C4-2B (cell line): Measurements from ENCODE around the gene SOCS6.

Experiments
- CTCF ChIP-seq: fragments of 450-650 bp; conservative IDR thresholded peaks from 2 replicates; pipeline ENCODE4 v1.5.1; 2017; ENCODE audit warnings: mild to moderate bottlenecking
- ZFX ChIP-seq: fragments of 450-650 bp; IDR thresholded peaks from 2 replicates; pipeline ENCODE4 v1.6.1; 2017

- no peak for TF ChIP-seq CTCF
- TF ChIP-seq ZFX: no peak
Measured at GRCh38 chr18:70284976-70285620, 3.7 kb upstream of the SOCS6 start.
